ENCODE data around the gene YAP1.

- TF ChIP-seq ZNF580 (tag by site-specific recombination; IDR thresholded peaks at IDR 0.05) (no peak), HOXC10 (CRISPR knock-in tag; IDR thresholded peaks at IDR 0.05) (no peak), ZNF707 (tag by site-specific recombination; IDR thresholded peaks at IDR 0.05) (no peak), GLI2 (tag by site-specific recombination; IDR thresholded peaks at IDR 0.05; ENCODE audit: borderline replicate concordance, low read depth) (no peak), CTCF (tag by site-specific recombination; IDR thresholded peaks at IDR 0.05) (no peak), ZNF621 (tag by site-specific recombination; IDR thresholded peaks at IDR 0.05) (no peak), ATF2 (tag by site-specific recombination; IDR thresholded peaks at IDR 0.05; ENCODE audit: low read depth) (no peak), ZNF768 (tag by site-specific recombination; IDR thresholded peaks at IDR 0.05) (no peak), ZNF704 (tag by site-specific recombination; IDR thresholded peaks at IDR 0.05) (no peak), ZNF23 (tag by site-specific recombination; IDR thresholded peaks at IDR 0.05; ENCODE audit: borderline replicate concordance) (no peak), REST (tag by site-specific recombination; IDR thresholded peaks at IDR 0.05) (no peak), REPIN1 (tag by site-specific recombination; IDR thresholded peaks at IDR 0.05; ENCODE audit: low read depth) (no peak), ZNF677 (tag by site-specific recombination; IDR thresholded peaks at IDR 0.05) (no peak), ZNF274 (IDR thresholded peaks at IDR 0.05; ENCODE audit: low read length) (no peak), ZNF274 (tag by site-specific recombination; IDR thresholded peaks at IDR 0.05; ENCODE audit: borderline replicate concordance) (no peak)
Observed at GRCh38 chr11:102239911-102240310, 129.7 kb downstream of the YAP1 start.

Data from HEK293 (cell line).